Left ventricle myocardium inferior (tissue), 1 donor: Measurements from ENCODE around the gene TTC12. TPM values are rescaled to one million over a fixed set of nuclear protein-coding genes. Genes with fewer than 3 reads are reported as not detected.

Experiments
- DNase-seq: peaks from one replicate; pipeline ENCODE4 v3.0.0-alpha.2; 2020
- H3K27ac ChIP-seq: fragments of 200-600 bp; replicated peaks from 2 replicates; pipeline ENCODE4 v1.8.0; 2021
- H3K27me3 ChIP-seq: fragments of 200-600 bp; 2 replicates; pipeline ENCODE4 v1.8.0; 2021; ENCODE audit warnings: low read depth
- H3K36me3 ChIP-seq: fragments of 200-600 bp; 2 replicates; pipeline ENCODE4 v1.8.0; 2021
- H3K4me1 ChIP-seq: fragments of 200-600 bp; 2 replicates; pipeline ENCODE4 v1.8.0; 2021
- H3K4me3 ChIP-seq: fragments of 200-600 bp; 2 replicates; pipeline ENCODE4 v1.8.0; 2021; ENCODE audit warnings: mild to moderate bottlenecking, moderate library complexity
- H3K9me3 ChIP-seq: fragments of 200-600 bp; replicated peaks from 2 replicates; pipeline ENCODE4 v1.8.0; 2021
- intact Hi-C: fragments of 100-400 bp; cut with micrococcal nuclease; formaldehyde crosslinking; loops from one replicate; pipeline ENCODE4 v1.11.0; 2022
- total RNA-seq: library from RNA; stranded (reverse); fragmentation: NEBNext Ultra II Directional; extraction: Animal tissue kit (Norgen Biotek cat#: 25700); gene quantifications from one replicate; pipeline ENCODE4 v1.2.1, GENCODE V29; 2021
- TF ChIP-seq, protein P1 (sequence below): fragments of 200-600 bp; IDR thresholded peaks from 2 replicates; pipeline ENCODE4 v1.8.0; 2021; ENCODE audit warnings: antibody characterized with exemption, mild to moderate bottlenecking, borderline replicate concordance
- donor health status: DM: no; HTN: yes; CAD: no; lungs with severe emphysema.

Gene TTC12
- total RNA-seq, 1 donor from 2014 or later, result 5.5 TPM

DNA sequence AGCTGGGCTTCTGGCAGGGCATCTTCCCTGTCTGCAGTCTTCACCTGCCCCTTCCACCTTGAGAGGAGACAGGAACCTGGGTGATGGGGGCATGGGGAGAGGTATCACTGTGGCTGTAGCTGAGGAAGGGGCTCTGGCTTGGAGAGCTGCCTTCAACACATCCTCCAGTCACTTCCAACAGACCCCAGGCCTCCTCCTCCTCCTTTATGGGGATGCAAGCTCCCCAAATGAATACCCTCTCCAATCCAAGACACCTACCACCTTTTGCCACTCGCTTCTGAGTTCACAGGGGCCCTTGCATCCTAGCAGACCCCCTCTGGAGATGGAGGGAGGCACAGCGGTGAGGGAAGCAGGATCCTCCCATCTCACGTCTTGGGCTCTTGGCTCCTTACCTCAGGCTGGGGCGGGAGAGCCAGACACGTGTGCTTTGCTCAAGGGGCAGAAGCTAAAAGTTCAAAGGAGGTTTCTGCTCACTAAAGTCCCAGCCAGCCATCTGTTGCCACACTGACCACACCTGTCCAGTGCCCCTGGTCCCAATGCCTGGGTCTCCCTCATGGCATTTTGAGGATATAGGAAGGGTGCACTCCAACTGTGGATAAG, 86.3 kb downstream of the TTC12 start:
- TF ChIP-seq, protein P1, sequence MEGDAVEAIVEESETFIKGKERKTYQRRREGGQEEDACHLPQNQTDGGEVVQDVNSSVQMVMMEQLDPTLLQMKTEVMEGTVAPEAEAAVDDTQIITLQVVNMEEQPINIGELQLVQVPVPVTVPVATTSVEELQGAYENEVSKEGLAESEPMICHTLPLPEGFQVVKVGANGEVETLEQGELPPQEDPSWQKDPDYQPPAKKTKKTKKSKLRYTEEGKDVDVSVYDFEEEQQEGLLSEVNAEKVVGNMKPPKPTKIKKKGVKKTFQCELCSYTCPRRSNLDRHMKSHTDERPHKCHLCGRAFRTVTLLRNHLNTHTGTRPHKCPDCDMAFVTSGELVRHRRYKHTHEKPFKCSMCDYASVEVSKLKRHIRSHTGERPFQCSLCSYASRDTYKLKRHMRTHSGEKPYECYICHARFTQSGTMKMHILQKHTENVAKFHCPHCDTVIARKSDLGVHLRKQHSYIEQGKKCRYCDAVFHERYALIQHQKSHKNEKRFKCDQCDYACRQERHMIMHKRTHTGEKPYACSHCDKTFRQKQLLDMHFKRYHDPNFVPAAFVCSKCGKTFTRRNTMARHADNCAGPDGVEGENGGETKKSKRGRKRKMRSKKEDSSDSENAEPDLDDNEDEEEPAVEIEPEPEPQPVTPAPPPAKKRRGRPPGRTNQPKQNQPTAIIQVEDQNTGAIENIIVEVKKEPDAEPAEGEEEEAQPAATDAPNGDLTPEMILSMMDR, result no peak

DNA sequence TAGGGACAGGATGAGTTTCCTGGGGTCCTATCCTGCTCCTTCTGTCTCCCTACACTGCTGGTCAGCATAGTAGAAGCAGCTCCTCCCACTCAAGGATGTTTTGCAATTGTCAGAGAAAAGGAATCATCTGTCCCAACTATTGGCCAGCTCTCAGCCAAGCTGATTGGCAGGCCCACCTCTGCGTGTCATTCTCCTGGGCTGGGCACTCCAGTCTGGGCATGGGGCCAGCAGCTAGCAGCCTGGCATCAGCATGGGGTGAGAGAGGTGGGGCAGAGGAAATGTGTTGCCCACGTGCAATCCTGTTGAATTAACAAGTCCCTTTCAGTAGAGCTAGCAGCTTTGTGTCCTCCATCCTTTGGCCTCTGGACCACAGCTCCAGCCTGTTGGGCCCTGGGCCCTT, 87.3 kb downstream of the TTC12 start:
- Histone ChIP-seq H3K27ac (no peak overlapping the region), H3K36me3 (no peaks in the 10 kb centered on the region), H3K9me3 (no peaks in the 10 kb centered on the region), H3K27me3 (no peaks in the 10 kb centered on the region), H3K4me1 (no peaks in the 10 kb centered on the region), H3K4me3 (no peak overlapping the region)
- TF ChIP-seq, protein P1, result no peak
- intact Hi-C loops, result no loop called here
- DNase-seq, result peak; percentile 80

More for the DNA sequence above, 86.3 kb downstream of the TTC12 start:
- Histone ChIP-seq H3K9me3 (no peaks in the 10 kb centered on the region), H3K4me3 (no peak overlapping the region), H3K27me3 (no peaks in the 10 kb centered on the region), H3K36me3 (no peaks in the 10 kb centered on the region), H3K4me1 (no peaks in the 10 kb centered on the region), H3K27ac (no peak overlapping the region)
- no peak for DNase-seq
- intact Hi-C loops, result no loop called here

DNA sequence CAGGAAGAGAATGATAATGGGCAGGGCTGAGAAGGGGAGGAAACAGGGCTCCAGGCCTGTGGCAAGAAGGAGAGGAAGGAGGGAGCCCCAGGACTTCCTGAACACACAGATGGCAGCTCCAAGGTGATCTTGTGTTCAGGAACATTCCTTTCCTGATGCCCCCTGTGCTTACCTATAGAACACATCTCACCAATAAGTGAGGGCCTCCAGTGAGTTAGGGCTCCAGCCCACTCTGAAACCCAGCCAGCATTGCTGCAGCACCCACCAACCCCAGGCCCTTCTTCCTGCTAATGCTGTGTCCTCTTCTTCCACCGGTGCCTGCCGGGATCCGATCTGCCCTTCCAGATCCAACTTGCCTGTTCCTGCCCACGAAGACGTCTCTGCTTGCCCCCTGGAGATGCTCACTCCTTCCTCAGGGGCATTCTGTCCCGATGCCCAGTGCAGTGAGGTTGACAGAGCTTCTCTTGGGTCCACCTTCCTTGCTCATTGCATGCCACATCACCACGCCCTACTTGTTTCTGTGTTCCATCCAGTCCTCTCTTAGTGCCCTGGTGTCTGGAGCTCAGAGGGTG, 90.6 kb downstream of the TTC12 start:
- Histone ChIP-seq H3K4me1 (no peaks in the 10 kb centered on the region), H3K4me3 (no peak overlapping the region), H3K36me3 (no peaks in the 10 kb centered on the region), H3K27ac (no peak overlapping the region), H3K27me3 (peaks cover 9% of the 10 kb centered on the region), H3K9me3 (no peaks in the 10 kb centered on the region)
- TF ChIP-seq, protein P1, result no peak
- DNase-seq, result no peak
- intact Hi-C loops, result no loop called here

DNA sequence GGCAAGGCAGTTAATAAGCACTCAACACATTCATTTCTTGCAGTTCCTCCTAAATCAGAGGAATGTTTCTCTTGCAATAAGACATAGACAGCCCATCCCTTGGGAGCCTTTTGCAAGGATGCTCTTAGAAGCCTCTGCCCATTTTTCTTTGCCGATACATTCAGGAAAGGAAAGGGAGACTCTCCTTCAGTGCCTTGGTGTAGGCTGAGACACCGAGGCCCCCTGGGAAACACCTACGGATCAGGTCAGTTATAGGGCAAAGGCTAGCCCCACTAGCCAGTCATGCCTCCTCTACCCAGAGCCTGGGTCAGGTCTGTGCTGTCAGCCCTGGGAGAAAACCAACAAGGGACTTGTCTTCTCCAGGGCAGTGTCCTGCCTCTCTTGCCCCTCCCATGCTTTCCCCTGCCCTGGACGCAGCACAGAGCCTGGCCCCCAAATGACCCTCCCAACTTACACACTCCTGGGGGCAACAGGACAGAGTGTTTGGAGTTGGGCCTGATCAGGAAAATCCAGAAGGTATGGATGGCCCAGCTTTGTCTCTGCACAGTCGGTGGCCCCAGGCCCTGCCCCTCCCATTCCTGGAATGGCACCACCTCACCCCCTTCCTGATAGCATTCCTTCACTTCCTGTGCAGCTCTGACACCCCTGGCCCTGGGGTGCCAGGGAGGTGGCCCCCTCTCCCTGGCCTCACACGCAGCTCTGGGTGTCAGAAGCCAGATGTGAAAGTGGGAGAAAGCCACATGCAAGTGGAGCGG, 91.5 kb downstream of the TTC12 start:
- intact Hi-C loops, result no loop called here
- no peak overlapping the region for H3K27ac ChIP-seq
- H3K4me1 ChIP-seq, result no peaks in the 10 kb centered on the region
- no peaks in the 10 kb centered on the region for H3K36me3 ChIP-seq
- TF ChIP-seq, protein P1, result no peak
- no peak overlapping the region for H3K4me3 ChIP-seq
- H3K9me3 ChIP-seq, result no peaks in the 10 kb centered on the region
- H3K27me3 ChIP-seq, result peaks cover 15% of the 10 kb centered on the region
- DNase-seq, result no peak

DNA sequence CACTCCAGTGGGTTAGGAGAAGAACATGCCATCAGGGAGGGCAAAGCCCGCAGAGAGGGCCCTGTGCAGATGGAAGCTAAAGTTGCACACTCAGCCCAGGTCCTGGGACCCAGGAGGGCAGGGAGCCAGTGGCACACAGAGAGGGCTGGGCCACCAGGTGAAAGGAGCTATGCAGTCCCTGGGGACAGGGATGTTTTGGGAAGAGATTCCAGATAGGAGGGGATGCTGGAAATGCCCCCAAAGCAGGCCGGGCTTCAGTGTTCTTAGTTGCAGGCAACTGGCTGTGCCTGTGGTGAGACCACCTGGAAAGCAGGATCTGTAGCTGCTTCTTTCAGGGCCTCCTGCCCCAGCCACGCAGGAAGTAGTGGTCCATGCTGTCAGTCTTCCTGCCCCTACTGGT, 92.8 kb downstream of the TTC12 start:
- no peaks in the 10 kb centered on the region for H3K36me3 ChIP-seq
- intact Hi-C loops, result no loop called here
- H3K27me3 ChIP-seq, result peaks cover 15% of the 10 kb centered on the region
- no peak overlapping the region for H3K27ac ChIP-seq
- no peak overlapping the region for H3K4me3 ChIP-seq
- no peak for DNase-seq
- H3K9me3 ChIP-seq, result no peaks in the 10 kb centered on the region
- TF ChIP-seq, protein P1, result no peak
- H3K4me1 ChIP-seq, result no peaks in the 10 kb centered on the region
